ENCODE data around the gene MCAT.
A peak's percentile ranks its signal among the peaks of the same experiment; 100 is the strongest.
"Not testable (repeated sequence)": the region's sequence is repeated elsewhere in the genome, so short reads cannot be mapped to it uniquely, and the experiment has no call there.

MCAT gene

GRCh38 chr22:43126501-43127165 lies 16.6 kb downstream of the MCAT start:
- DNase-seq (ENCODE audit: low read depth) = peak; percentile 65

- DNase-seq (ENCODE audit: low read depth) = no peak
These were observed 24.2 kb downstream of the MCAT start for GRCh38 chr22:43118953-43119458.

GRCh38 chr22:43118024-43118849 lies 25.0 kb downstream of the MCAT start:
- no peak for DNase-seq (ENCODE audit: low read depth)

- no peak for DNase-seq (ENCODE audit: low read depth)
These were observed 26.3 kb downstream of the MCAT start for GRCh38 chr22:43116932-43117331.

GRCh38 chr22:43114958-43115357 lies 28.2 kb downstream of the MCAT start:
- no peak for DNase-seq (ENCODE audit: low read depth)

GRCh38 chr22:43113526-43114251 lies 29.5 kb downstream of the MCAT start:
- no peak for DNase-seq (ENCODE audit: low read depth)

- DNase-seq (ENCODE audit: low read depth) = no peak
These were observed 32.1 kb downstream of the MCAT start for GRCh38 chr22:43110927-43111623.

- no peak for DNase-seq (ENCODE audit: low read depth)
These were observed 32.7 kb downstream of the MCAT start, which contains the start of gene BIK for GRCh38 chr22:43110444-43110926. Gene BIK (plus strand): TSS chr22:43110750. CDS start chr22:43124023, 13,273 bp downstream.

- DNase-seq (ENCODE audit: low read depth) = no peak
These were observed 33.2 kb downstream of the MCAT start for GRCh38 chr22:43109921-43110443.

- DNase-seq (ENCODE audit: low read depth) = no peak
These were observed 33.7 kb downstream of the MCAT start for GRCh38 chr22:43109511-43109910.

- DNase-seq (ENCODE audit: low read depth) = no peak
These were observed 36.9 kb downstream of the MCAT start for GRCh38 chr22:43106302-43106701.

GRCh38 chr22:43104950-43105349 lies 38.2 kb downstream of the MCAT start:
- not testable (repeated sequence) for DNase-seq (ENCODE audit: low read depth)

- DNase-seq (ENCODE audit: low read depth) = not testable (repeated sequence)
These were observed 39.1 kb downstream of the MCAT start for GRCh38 chr22:43104056-43104625.

GRCh38 chr22:43101306-43101705 lies 41.9 kb downstream of the MCAT start:
- DNase-seq (ENCODE audit: low read depth) = no peak

GRCh38 chr22:43100225-43100624 lies 43.0 kb downstream of the MCAT start:
- DNase-seq (ENCODE audit: low read depth) = no peak

- no peak for DNase-seq (ENCODE audit: low read depth)
These were observed 44.1 kb downstream of the MCAT start for GRCh38 chr22:43099095-43099494.

- DNase-seq (ENCODE audit: low read depth) = no peak
These were observed 44.8 kb downstream of the MCAT start for GRCh38 chr22:43098356-43098755.

GRCh38 chr22:43096420-43096819 lies 46.8 kb downstream of the MCAT start:
- no peak for DNase-seq (ENCODE audit: low read depth)

- no peak for DNase-seq (ENCODE audit: low read depth)
These were observed 48.6 kb downstream of the MCAT start for GRCh38 chr22:43094551-43094950.

GRCh38 chr22:43094085-43094484 lies 49.1 kb downstream of the MCAT start:
- no peak for DNase-seq (ENCODE audit: low read depth)

GRCh38 chr22:43092085-43092484 lies 51.1 kb downstream of the MCAT start:
- DNase-seq (ENCODE audit: low read depth) = no peak

Measured in non-pigmented ciliary epithelial cell (primary cell).